Thyroid gland (tissue), 4 donors: Measurements from ENCODE around the gene MAP6. TPM values are rescaled to one million over a fixed set of nuclear protein-coding genes. Genes with fewer than 3 reads are reported as not detected.

Source experiments
- DNase-seq, 2 donors: peaks; one replicate each; pipeline ENCODE4 v3.0.0-alpha.2; 2019
- H3K27ac ChIP-seq, 3 donors: fragments of 200-600 bp; sonication (generic); 1 replicate in 2 of 3; 2 replicates in 1 of 3; pipeline ENCODE4 v1.5.1; 2016 to 2019; ENCODE audit warnings: mild to moderate bottlenecking in 1 of 3, moderate library complexity in 1 of 3
- H3K27me3 ChIP-seq: fragments of 200-600 bp; sonication (generic); one replicate; pipeline ENCODE4 v1.5.1; 2019
- H3K36me3 ChIP-seq, 2 donors: fragments of 200-600 bp; sonication (generic); one replicate each; pipeline ENCODE4 v1.5.1; 2016 to 2019
- H3K4me1 ChIP-seq, 2 donors: fragments of 200-600 bp; sonication (generic); one replicate each; pipeline ENCODE4 v1.5.1; 2017 to 2019
- H3K4me3 ChIP-seq, 3 donors: fragments of 200-600 bp; sonication (generic); replicated peaks in 1 of 3; 1 replicate in 2 of 3; 2 replicates in 1 of 3; pipeline ENCODE4 v1.5.1; 2016; ENCODE audit warnings: mild to moderate bottlenecking in 1 of 3
- H3K9me3 ChIP-seq: fragments of 200-600 bp; sonication (generic); one replicate; pipeline ENCODE4 v1.5.1; 2017
- POLR2A ChIP-seq, 2 donors: fragments of 450-650 bp; IDR thresholded peaks; one replicate each; pipeline ENCODE4 v1.6.1; 2017; ENCODE audit warnings: antibody characterized with exemption in 2 of 2, mild to moderate bottlenecking in 2 of 2, moderate library complexity in 1 of 2
- WGBS, 2 donors: methylation state at CpG; one replicate each; pipeline ENCODE4 v1.1.5; 2017; 5-methylcytosine and 5-hydroxymethylcytosine counted together
- intact Hi-C: fragments of 100-400 bp; cut with DNase I; formaldehyde crosslinking; loops from one replicate; pipeline ENCODE4 v1.15.1; 2023
- total RNA-seq, 4 donors: library from RNA; depleted of rRNA; stranded (reverse); fragments of >200 nt; gene quantifications; one replicate each; pipeline ENCODE4 v1.2.3, GENCODE V29; 2016
- TF ChIP-seq, protein P1 (sequence below), 6 experiments: fragments of 200-600 bp in 3 of 6; fragments of 450-650 bp in 3 of 6; sonication (generic) in 3 of 6; IDR thresholded peaks; one replicate each; pipeline ENCODE4 v1.5.1; 2016 to 2019; ENCODE audit warnings: antibody characterized with exemption in 6 of 6, mild to moderate bottlenecking in 2 of 6, inconsistent platforms in 1 of 6, moderate library complexity in 1 of 6

MAP6 gene
- total RNA-seq, 4 donors from 2014 or later: 4.8 to 13.8 (median 9.4) TPM

DNA sequence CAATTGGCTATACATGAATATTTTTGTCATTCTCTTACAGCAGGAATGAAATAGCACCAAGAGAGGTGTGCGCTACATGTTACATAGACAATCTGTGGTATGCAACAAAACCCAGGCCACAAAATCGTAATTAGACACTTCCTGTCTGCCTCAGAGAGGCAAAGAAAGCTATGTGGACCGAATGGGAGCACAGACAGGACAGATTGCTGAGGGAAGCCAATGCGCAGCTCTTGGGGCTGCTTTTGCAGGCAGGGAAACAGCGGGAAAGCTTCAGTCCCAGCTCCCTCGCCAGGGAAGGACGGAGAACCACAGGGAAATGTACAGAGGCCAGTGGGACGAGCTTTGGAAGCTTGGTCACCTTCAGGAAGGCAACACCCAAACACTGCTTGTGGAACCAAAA lies 65.9 kb downstream of the MAP6 start:
- DNase-seq: no peak
- Histone ChIP-seq H3K4me3 (no peak overlapping the region), H3K36me3 (no peaks in the 10 kb centered on the region), H3K27me3 (no peaks in the 10 kb centered on the region), H3K27ac (no peak overlapping the region), H3K4me1 (peaks cover 0 to 3% of the 10 kb centered on the region in 2 donors), H3K9me3 (no peaks in the 10 kb centered on the region)
- TF ChIP-seq, protein P1, sequence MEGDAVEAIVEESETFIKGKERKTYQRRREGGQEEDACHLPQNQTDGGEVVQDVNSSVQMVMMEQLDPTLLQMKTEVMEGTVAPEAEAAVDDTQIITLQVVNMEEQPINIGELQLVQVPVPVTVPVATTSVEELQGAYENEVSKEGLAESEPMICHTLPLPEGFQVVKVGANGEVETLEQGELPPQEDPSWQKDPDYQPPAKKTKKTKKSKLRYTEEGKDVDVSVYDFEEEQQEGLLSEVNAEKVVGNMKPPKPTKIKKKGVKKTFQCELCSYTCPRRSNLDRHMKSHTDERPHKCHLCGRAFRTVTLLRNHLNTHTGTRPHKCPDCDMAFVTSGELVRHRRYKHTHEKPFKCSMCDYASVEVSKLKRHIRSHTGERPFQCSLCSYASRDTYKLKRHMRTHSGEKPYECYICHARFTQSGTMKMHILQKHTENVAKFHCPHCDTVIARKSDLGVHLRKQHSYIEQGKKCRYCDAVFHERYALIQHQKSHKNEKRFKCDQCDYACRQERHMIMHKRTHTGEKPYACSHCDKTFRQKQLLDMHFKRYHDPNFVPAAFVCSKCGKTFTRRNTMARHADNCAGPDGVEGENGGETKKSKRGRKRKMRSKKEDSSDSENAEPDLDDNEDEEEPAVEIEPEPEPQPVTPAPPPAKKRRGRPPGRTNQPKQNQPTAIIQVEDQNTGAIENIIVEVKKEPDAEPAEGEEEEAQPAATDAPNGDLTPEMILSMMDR (IDR thresholded peaks at IDR 0.05): no peak
- no peak for TF ChIP-seq POLR2A (IDR thresholded peaks at IDR 0.05)
- WGBS, 2 donors: 77 to 83% methylated on average over 8 of the region's 8 CpGs
- intact Hi-C loops: no loop called here

- H3K36me3 ChIP-seq: no peaks in the 10 kb centered on the region
- H3K27me3 ChIP-seq: no peaks in the 10 kb centered on the region
- intact Hi-C loops: no loop called here
- 89 to 94% methylated on average over 7 of the region's 7 CpGs for WGBS, 2 donors
- H3K9me3 ChIP-seq: no peaks in the 10 kb centered on the region
- no peak overlapping the region for H3K4me3 ChIP-seq
- H3K27ac ChIP-seq: no peak overlapping the region
- DNase-seq: no peak
- TF ChIP-seq, protein P1 (IDR thresholded peaks at IDR 0.05): no peak
- TF ChIP-seq POLR2A (IDR thresholded peaks at IDR 0.05): no peak
- H3K4me1 ChIP-seq: peaks cover 0 to 3% of the 10 kb centered on the region in 2 donors
These were observed 67.3 kb downstream of the MAP6 start for GRCh38 chr11:75601494-75601893.

DNA sequence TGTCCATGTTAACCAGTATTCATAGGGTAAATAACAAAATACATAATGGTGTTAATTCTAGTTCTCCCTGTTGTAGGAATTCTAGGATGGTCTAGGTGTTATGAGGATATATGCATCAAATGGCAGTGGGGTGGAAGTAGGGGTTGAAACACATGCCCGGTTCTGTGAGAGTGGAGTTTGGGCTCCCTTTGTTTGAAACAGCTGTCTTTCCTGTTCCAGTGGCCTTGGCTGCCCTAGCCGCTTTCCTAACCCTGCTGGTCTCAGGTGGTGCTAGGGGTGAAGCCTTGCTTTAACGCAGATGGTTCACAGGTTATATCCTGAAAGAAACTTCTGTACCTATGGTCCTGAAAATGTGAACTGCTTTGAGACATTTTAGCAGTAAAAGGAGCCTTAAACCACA lies 68.5 kb downstream of the MAP6 start:
- WGBS, 2 donors: 86 to 93% methylated on average over 3 of the region's 3 CpGs
- no peak for DNase-seq
- Histone ChIP-seq H3K36me3 (no peaks in the 10 kb centered on the region), H3K4me1 (peaks cover 0 to 3% of the 10 kb centered on the region in 2 donors), H3K4me3 (no peak overlapping the region), H3K9me3 (no peaks in the 10 kb centered on the region), H3K27me3 (no peaks in the 10 kb centered on the region), H3K27ac (no peak overlapping the region)
- intact Hi-C loops: no loop called here
- TF ChIP-seq POLR2A (IDR thresholded peaks at IDR 0.05): no peak
- TF ChIP-seq, protein P1 (IDR thresholded peaks at IDR 0.05): no peak

DNA sequence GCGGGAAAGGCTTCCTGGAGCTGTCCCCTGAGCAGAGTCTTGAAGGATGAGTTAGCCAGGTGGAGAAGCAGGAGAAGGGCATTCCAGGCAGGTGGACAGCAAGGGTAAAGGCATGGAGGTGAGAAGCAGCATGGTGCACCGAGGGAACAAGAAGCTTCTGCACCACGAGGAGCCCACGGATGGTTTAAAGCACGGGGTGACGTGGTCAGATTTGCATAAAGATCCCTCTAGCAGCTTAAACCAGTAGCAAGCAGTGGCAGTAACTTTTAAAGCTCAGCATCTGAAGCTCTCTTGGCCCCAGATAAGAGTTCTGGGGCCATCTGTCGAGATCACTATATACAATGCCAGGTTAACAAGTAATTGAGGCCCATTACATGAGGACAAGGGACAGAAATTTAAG lies 69.9 kb downstream of the MAP6 start:
- 96 to 97% methylated on average over 7 of the region's 7 CpGs for WGBS, 2 donors
- Histone ChIP-seq H3K27ac (no peak overlapping the region), H3K4me1 (peaks cover 0 to 3% of the 10 kb centered on the region in 2 donors), H3K4me3 (no peak overlapping the region), H3K36me3 (no peaks in the 10 kb centered on the region), H3K27me3 (no peaks in the 10 kb centered on the region), H3K9me3 (no peaks in the 10 kb centered on the region)
- intact Hi-C loops: no loop called here
- no peak for DNase-seq
- TF ChIP-seq POLR2A (IDR thresholded peaks at IDR 0.05): no peak
- TF ChIP-seq, protein P1 (IDR thresholded peaks at IDR 0.05): no peak

- DNase-seq: no peak
- no peaks in the 10 kb centered on the region for H3K36me3 ChIP-seq
These were observed 70.6 kb downstream of the MAP6 start for GRCh38 chr11:75598264-75598663.

More at GRCh38 chr11:75598264-75598663, 70.6 kb downstream of the MAP6 start:
- Histone ChIP-seq H3K9me3 (no peaks in the 10 kb centered on the region), H3K4me3 (no peak overlapping the region), H3K27ac (no peak overlapping the region), H3K4me1 (no peaks in the 10 kb centered on the region), H3K27me3 (no peaks in the 10 kb centered on the region)
- intact Hi-C loops: no loop called here
- TF ChIP-seq, protein P1 (IDR thresholded peaks at IDR 0.05): no peak
